Measurements from ENCODE around the gene DENND2D. TPM values are rescaled to one million over a fixed set of nuclear protein-coding genes. Genes with fewer than 3 reads are reported as not detected.

The DENND2D gene
- total RNA-seq, 1 donor from 2014 or later: 4.4 TPM

DNA sequence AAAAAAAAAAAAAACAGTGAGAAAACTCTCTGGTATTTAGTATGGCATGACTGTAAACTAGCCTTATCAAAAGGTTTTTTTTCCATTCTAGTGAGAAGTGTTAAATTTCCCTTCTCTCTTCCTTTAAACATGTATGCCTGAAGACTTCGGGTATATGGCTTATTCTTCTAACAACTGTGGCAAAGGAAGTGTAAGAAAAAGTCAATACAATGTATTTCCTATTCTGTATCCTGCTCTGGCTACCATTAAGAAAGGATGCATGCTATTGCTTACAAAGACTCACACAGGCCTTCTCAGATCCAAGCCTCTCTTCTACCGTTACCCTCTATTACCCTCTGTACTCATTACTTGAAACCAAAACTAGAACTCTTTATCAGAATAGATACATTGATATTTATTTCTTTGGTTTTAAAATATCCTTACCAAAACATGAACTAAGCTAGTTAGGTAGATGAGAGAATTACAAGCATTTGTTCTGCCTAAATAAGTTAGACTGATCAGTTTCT, 52.0 kb downstream of the DENND2D start:
- no peaks in the 10 kb centered on the region for H3K9me3 ChIP-seq
- no peak overlapping the region for H3K27ac ChIP-seq
- intact Hi-C loops (cut with DNase I): loop anchor here (10.0 kb wide), 1 partner anchor 606 kb away; the partner anchor contains the start of gene DDX20
- no peaks in the 10 kb centered on the region for H3K27me3 ChIP-seq
- H3K4me1 ChIP-seq: no peaks in the 10 kb centered on the region
- DNase-seq (ENCODE audit: low spot score in 2 of 2): no peak
- no peak overlapping the region for H3K4me3 ChIP-seq
- TF ChIP-seq, protein P1, sequence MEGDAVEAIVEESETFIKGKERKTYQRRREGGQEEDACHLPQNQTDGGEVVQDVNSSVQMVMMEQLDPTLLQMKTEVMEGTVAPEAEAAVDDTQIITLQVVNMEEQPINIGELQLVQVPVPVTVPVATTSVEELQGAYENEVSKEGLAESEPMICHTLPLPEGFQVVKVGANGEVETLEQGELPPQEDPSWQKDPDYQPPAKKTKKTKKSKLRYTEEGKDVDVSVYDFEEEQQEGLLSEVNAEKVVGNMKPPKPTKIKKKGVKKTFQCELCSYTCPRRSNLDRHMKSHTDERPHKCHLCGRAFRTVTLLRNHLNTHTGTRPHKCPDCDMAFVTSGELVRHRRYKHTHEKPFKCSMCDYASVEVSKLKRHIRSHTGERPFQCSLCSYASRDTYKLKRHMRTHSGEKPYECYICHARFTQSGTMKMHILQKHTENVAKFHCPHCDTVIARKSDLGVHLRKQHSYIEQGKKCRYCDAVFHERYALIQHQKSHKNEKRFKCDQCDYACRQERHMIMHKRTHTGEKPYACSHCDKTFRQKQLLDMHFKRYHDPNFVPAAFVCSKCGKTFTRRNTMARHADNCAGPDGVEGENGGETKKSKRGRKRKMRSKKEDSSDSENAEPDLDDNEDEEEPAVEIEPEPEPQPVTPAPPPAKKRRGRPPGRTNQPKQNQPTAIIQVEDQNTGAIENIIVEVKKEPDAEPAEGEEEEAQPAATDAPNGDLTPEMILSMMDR (IDR thresholded peaks at IDR 0.05): no peak
- peaks cover 43 to 54% of the 10 kb centered on the region in 2 donors for H3K36me3 ChIP-seq

DNA sequence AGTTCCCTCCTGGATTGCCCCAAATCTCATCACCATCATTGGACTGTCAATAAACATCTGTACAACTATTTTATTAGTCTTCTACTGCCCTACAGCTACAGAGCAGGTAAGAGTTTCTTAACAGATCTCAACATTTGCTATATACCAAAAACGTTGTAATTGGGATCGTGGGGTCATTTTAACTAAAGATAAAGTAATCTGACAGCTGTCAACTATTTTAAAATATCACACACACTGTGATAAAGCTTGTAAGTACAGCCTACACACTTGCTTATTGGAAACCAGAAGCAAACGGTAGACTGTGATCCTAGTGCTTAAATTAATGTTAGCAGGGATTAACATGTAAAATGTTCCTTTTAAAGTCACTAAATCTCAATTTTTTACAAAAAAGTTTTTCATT, 52.5 kb downstream of the DENND2D start:
- Histone ChIP-seq H3K9me3 (no peaks in the 10 kb centered on the region), H3K4me3 (no peak overlapping the region), H3K27ac (no peak overlapping the region), H3K4me1 (no peaks in the 10 kb centered on the region), H3K27me3 (no peaks in the 10 kb centered on the region), H3K36me3 (peaks cover 38 to 49% of the 10 kb centered on the region in 2 donors)
- intact Hi-C loops (cut with DNase I): loop anchor here (10.0 kb wide), 1 partner anchor 607 kb away; the partner anchor contains the start of gene DDX20
- TF ChIP-seq, protein P1 (IDR thresholded peaks at IDR 0.05): no peak
- DNase-seq (ENCODE audit: low spot score in 2 of 2): no peak

DNA sequence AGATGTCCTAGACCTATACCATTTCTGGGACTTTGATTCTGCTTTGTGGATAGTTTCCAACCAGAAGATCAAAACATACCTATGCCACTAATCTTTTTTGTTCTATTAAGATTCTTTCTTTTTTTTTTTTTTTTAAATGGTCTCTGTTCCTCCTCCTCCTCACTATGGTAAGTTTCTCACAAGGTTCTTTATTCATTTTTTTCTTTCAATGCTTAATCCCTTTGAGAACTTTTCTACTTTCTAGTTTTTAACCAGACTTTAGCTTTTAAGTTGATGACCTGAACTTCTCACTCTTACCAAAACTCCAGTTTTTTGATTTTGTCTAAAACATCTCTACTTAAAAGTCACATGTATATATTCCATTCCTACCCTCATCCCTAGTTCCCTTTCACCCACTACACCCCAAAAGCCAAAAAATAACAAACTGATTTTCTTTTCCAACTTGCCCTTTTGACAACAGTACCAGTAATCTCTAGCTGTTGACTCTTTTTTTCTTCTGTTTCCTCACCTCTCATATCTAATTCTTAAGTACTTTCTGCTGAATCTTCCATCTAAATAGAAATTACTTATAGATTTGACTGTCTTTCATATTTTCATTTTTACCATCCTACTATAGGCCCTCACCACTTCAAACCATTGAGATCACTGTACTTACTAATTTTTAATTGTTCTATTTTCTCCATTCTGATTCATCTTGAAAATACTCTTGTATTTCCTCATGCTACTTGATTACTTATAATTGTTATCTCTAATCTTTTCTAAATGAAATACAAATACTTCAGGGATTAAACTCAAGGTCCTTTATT, 54.3 kb downstream of the DENND2D start:
- TF ChIP-seq, protein P1 (IDR thresholded peaks at IDR 0.05): no peak
- Histone ChIP-seq H3K27me3 (no peaks in the 10 kb centered on the region), H3K36me3 (peaks cover 27 to 34% of the 10 kb centered on the region in 2 donors), H3K9me3 (no peaks in the 10 kb centered on the region), H3K4me3 (no peak overlapping the region), H3K4me1 (peaks cover 0 to 11% of the 10 kb centered on the region in 2 donors), H3K27ac (no peak overlapping the region)
- intact Hi-C loops (cut with DNase I): loop anchor here (10.0 kb wide), 1 partner anchor 609 kb away; the partner anchor contains the start of gene DDX20
- DNase-seq (ENCODE audit: low spot score in 2 of 2): no peak

DNA sequence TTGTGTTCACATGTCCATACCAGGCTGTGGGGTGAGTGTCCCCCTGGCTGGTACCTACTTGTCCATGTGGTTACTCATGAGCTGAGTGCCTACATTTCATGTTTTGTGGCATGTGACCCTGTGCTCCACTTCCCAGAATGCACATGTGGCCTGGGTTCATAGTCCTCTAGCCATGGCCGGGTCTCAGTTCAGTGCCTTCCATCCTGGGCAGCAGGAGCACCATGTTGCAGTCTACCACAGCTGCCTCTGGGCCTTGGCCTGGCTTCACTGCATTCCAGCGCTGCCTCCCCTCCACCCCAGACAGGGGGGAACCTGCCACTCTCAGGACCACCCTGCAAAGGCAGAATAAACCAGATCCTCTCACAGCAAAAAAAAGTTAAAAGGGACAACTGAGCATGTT, 54.9 kb downstream of the DENND2D start:
- Histone ChIP-seq H3K36me3 (peaks cover 22 to 28% of the 10 kb centered on the region in 2 donors), H3K9me3 (no peaks in the 10 kb centered on the region), H3K4me3 (no peak overlapping the region), H3K4me1 (peaks cover 0 to 15% of the 10 kb centered on the region in 2 donors), H3K27ac (no peak overlapping the region), H3K27me3 (no peaks in the 10 kb centered on the region)
- intact Hi-C loops (cut with DNase I): loop anchor here (10.0 kb wide), 1 partner anchor 609 kb away; the partner anchor contains the start of gene DDX20
- TF ChIP-seq, protein P1 (IDR thresholded peaks at IDR 0.05): no peak
- no peak for DNase-seq (ENCODE audit: low spot score in 2 of 2)

DNA sequence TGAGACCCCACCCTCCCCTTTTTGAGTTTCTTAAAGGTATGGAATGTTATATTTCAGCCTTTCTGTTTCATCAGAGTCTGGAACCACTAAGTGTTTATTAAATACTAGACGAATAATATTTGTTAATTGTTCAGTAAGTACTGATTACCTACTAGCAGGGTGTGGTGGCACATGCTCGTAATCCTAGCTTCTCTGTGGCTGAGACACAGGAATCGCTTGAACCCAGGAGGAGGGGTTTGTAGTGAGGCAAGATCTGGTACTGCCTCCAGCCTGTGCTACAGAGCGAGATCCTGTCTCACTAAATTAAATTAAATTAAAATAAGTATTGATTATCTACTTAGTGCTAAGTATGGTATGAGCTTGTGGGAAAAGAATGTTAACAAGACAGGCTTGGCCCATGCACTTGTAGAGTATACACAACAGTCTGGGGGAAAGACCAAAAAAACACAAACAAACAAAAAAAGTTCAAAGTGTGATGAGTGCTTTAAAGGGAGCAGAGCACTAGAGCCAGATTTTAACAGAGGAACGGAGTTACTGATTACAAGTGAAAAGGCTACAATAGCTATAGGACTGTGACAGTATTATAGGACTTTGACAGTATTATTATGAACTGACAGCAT, 58.0 kb downstream of the DENND2D start:
- intact Hi-C loops (cut with DNase I): loop anchor here (10.0 kb wide), 1 partner anchor 612 kb away; the partner anchor contains the start of gene DDX20
- TF ChIP-seq, protein P1 (IDR thresholded peaks at IDR 0.05): no peak
- Histone ChIP-seq H3K27ac (no peak overlapping the region), H3K9me3 (no peaks in the 10 kb centered on the region), H3K4me3 (no peak overlapping the region), H3K36me3 (peaks cover 0 to under 1% of the 10 kb centered on the region in 2 donors), H3K4me1 (peaks cover 0 to 15% of the 10 kb centered on the region in 2 donors), H3K27me3 (no peaks in the 10 kb centered on the region)
- DNase-seq (ENCODE audit: low spot score in 2 of 2): no peak
